GM18861 (cell line): ENCODE data around the gene CARMIL1.
A peak's percentile ranks its signal among the peaks of the same experiment; 100 is the strongest.

Experiments
- ATAC-seq: cut with Tn5 transposase; IDR thresholded peaks from one replicate; pipeline ENCODE4 v1.9.1; 2021; ENCODE audit not compliant: unreplicated experiment

CARMIL1 gene

DNA sequence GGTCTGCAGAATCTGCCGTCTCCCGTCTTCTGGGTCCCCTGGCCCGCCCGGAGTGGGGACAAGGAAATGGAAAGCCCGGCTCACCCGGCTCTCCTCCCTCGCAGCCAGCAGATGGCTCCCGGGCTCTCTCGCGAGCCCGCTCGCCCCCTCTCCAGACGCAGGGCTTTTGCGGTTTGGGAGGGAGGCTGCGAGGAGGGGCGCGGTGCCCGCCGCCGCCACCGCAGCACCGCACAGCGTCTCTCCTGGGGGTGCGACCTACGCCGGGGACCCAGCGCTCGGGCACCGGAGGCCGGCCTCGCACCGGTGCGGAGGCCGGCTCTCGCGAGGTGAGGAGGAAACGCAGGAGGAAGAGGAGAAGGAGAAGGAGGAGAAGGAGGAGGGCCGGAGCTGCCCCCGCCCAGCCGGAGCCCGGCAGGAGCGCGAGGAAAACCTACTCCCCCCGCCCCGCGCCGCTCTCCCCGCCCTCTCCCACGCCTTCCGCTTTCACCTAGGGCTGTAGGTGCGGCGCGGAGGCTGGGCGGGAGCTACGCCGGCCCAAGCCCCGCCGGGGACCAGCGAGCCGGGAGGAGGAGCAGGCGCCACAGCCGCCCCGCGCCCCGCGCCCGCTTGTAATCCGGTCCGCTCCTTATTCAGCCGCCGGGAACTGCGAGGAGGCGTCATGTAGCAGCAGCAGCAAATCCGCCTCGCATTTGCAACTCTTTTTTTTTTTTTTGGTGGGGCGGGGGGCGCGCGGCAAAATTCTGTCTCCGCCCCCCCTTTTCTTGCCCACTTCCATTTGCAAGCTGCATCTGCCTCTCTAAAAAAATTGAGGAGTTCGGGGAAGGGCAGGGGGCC is at the start of gene CARMIL1:
TSS of gene CARMIL1 (plus strand) at position 461 of the 834 bp plus-strand sequence. CDS start 422 bp downstream, outside the sequence.
- ATAC-seq, result peak; percentile 57

- ATAC-seq, result no peak
These were observed 49.4 kb upstream of the CARMIL1 start for GRCh38 chr6:25229671-25230321.

DNA sequence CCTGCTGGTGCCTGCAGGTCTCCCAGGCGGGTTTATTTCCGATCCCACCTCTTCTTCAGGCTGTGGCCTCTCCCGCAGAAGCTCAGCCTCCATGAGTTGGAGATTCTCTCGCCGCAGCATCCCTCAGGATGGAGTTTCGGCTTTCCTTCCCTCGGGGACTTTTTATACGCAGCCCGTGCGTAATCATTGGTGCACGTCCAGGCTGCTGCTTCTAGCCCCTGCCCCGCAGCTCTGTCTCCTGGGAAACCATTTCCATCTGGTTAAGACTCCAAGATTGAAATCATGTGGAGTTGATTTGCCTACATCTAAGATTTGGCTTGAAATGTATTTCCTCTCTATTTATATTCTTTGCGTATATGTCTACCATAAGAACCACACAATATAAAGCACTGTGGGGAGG is 46.7 kb upstream of the CARMIL1 start:
- ATAC-seq, result no peak

- ATAC-seq, result no peak
These were observed 45.9 kb upstream of the CARMIL1 start for GRCh38 chr6:25233226-25233625.

- no peak for ATAC-seq
These were observed 41.6 kb upstream of the CARMIL1 start for GRCh38 chr6:25237579-25237978.

- no peak for ATAC-seq
These were observed 40.1 kb upstream of the CARMIL1 start for GRCh38 chr6:25239059-25239458.

GRCh38 chr6:25239498-25239897 is 39.7 kb upstream of the CARMIL1 start:
- ATAC-seq, result no peak

GRCh38 chr6:25242567-25242966 is 36.6 kb upstream of the CARMIL1 start:
- no peak for ATAC-seq

DNA sequence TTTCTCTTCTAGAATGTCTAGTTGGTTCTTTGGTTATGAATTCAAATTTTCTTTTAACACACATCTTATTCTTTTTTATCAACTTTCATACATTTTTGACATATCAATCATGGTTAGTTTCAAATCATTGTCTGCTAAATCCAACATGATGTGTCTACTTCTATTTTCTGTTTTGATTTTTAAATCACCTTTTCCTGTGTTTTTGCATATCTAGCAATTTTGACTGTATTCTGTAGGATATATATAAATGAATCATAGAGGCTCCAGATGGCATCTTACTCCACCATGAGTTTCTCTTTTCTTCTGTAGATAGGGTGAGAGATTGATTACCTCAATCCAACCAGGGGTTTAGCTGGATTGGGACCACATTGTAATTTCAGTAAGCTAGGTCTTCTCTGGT is 34.3 kb upstream of the CARMIL1 start:
- no peak for ATAC-seq

- no peak for ATAC-seq
These were observed 31.1 kb upstream of the CARMIL1 start for GRCh38 chr6:25248123-25248522.

- no peak for ATAC-seq
These were observed 30.0 kb upstream of the CARMIL1 start for GRCh38 chr6:25249133-25249532.

GRCh38 chr6:25250878-25251277 is 28.3 kb upstream of the CARMIL1 start:
- ATAC-seq, result peak; percentile 63

DNA sequence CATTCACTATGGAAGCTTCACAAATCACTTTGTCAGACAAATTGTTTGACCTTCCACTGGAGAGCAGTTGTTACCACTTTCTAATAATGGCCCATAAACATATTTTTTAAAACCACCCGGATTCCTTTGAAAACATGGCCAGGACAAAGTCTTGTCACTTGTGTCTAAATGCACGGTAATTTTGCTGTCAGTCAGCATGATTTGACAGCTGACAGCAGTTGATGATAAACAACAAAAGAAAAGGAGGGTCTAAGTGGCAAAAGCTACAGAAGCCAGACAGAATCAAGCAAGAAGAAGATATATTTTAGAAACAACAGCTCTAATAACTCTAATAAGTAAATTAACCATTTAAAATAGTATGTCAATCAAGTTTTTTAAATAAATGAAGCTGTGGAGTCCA is 27.7 kb upstream of the CARMIL1 start:
- ATAC-seq, result no peak

DNA sequence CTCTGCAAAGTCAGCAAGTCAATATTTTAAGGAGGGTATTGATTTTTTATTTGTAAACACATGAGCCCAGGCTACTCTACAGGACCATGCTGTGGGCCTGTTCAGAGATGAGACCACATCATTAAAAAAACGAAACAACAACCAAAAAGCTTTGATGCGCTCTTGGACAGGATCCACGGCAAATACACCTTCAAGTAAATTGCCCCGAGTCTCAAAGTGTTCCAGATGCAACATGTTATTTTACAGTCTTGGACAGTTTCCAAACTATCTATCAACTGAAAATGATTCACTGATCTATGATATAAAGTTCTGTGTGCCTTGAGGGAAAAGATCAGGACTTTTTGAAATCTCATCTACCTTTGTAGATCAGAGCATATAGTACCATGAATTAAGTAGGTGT is 25.8 kb upstream of the CARMIL1 start:
- ATAC-seq, result no peak

DNA sequence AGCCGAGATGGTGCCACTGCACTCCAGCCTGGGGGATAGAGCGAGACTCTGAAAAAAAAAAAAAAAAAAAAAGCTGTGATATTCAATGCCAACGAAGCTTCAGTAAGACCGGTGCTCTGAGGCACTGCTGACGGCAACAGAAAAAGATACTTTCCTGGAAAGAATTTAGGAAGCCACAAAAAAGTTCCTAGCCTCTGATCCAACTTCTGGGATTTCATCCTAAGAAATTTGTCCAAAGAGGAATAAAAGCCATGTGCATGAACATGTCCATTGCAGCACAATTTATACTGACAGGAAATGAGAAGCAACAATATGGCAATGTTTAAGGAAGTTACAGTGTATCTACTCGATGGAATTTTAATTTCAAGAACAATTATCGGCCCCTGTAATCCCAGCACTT is 24.5 kb upstream of the CARMIL1 start:
- ATAC-seq, result no peak

- ATAC-seq, result no peak
These were observed 21.4 kb upstream of the CARMIL1 start for GRCh38 chr6:25257686-25258348.

DNA sequence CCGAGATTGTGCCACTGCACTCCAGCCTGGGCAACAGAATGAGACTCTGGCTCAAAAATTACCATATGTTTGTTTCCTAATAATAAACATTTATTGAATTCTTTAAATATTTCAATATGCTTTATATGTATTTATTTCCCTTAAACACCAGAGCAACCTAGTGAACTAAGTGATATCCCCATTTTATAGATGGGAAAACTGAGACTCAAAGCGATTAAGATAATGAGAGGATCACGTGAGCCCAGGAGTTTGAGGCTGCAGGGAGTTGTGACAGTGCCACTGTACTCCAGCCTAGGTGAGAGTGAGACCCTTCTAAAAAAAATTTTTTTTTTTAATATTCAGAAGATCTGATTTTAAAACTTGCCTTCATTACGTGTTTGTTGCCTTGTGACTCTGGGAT is 19.4 kb upstream of the CARMIL1 start:
- ATAC-seq, result no peak

DNA sequence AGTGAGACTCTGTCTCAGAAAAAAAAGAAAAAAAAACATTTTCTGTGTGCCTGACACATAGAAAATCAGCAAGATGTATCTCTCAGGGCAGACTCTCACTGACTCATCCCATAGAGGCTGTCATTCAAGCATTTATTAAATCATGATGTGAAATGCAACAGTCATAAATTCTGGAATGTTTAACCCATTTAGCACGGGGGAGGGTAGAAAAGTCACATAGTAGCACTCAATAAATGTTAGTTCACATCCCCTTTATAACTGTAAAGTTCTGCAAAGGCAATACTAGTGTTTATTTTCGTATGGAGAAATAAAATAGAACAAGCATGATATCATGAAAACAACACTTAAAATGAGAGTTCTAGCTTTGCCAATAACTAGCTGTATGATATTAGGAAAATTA is 15.5 kb upstream of the CARMIL1 start:
- no peak for ATAC-seq

- ATAC-seq, result no peak
These were observed 12.6 kb upstream of the CARMIL1 start for GRCh38 chr6:25266456-25267100.

GRCh38 chr6:25267662-25268061 is 11.5 kb upstream of the CARMIL1 start:
- ATAC-seq, result no peak

DNA sequence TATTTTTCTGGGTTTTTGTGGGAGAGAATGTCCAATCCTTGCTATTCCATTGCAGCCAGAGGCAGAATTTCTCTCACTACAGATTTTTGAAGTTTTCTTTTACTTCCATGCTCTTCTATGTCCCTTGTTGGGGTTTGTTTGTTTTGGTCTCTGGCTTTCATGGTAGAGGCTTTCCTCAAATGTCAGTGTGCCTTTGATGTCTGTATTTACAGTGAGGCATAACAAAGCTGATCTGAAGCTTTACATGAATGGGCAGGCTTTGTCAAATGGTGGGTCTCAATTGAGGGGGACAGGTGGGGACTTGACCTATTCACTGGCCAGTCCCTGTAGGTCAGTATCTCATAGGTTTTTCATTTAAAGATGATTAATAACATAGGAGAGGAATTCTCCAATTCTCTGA is 8.6 kb upstream of the CARMIL1 start:
- no peak for ATAC-seq
